Adipocyte (in vitro differentiated cells): ENCODE measurements around the gene CEACAM6.

ENCODE experiments used
- DNase-seq: peaks from one replicate; pipeline ENCODE4 v3.0.0-alpha.2; 2015; ENCODE audit warnings: low read depth
- H3K27me3 ChIP-seq: replicated peaks from 2 replicates; pipeline ENCODE4 v1.7.0; 2013; ENCODE audit warnings: mild to moderate bottlenecking, low read length, moderate library complexity; ENCODE audit not compliant: control insufficient read depth, insufficient read depth
- H3K36me3 ChIP-seq: 2 replicates; pipeline ENCODE4 v1.7.0; 2013; ENCODE audit warnings: low read length, mild to moderate bottlenecking, moderate library complexity; ENCODE audit not compliant: control insufficient read depth, insufficient read depth, severe bottlenecking
- H3K4me1 ChIP-seq: 2 replicates; pipeline ENCODE4 v1.7.0; 2013; ENCODE audit warnings: mild to moderate bottlenecking, low read length, moderate library complexity; ENCODE audit not compliant: control insufficient read depth, insufficient read depth
- H3K4me3 ChIP-seq: 2 replicates; pipeline ENCODE4 v1.7.0; 2013; ENCODE audit warnings: mild to moderate bottlenecking, low read length, moderate library complexity
- H3K9ac ChIP-seq: 2 replicates; pipeline ENCODE4 v1.7.0; 2013; ENCODE audit warnings: mild to moderate bottlenecking, low read length, moderate library complexity
- H3K9me3 ChIP-seq: 2 replicates; pipeline ENCODE4 v1.7.0; 2013; ENCODE audit warnings: mild to moderate bottlenecking, low read length, moderate library complexity; ENCODE audit not compliant: control insufficient read depth

CEACAM6 gene

GRCh38 chr19:41796901-41797300 is 41.6 kb downstream of the CEACAM6 start:
- peaks cover 6% of the 10 kb centered on the region for H3K9me3 ChIP-seq
- DNase-seq = no peak

GRCh38 chr19:41799444-41800000 is 44.2 kb downstream of the CEACAM6 start:
- H3K4me1 ChIP-seq = no peaks in the 10 kb centered on the region
- H3K9me3 ChIP-seq = peaks cover 6% of the 10 kb centered on the region
- H3K27me3 ChIP-seq = peaks cover 20% of the 10 kb centered on the region
- no peak for DNase-seq
- no peak overlapping the region for H3K9ac ChIP-seq
- no peak overlapping the region for H3K4me3 ChIP-seq
- H3K36me3 ChIP-seq = no peaks in the 10 kb centered on the region

More at GRCh38 chr19:41796901-41797300, 41.6 kb downstream of the CEACAM6 start:
- Histone ChIP-seq H3K9ac (no peak overlapping the region), H3K4me1 (no peaks in the 10 kb centered on the region), H3K36me3 (no peaks in the 10 kb centered on the region), H3K27me3 (peaks cover 24% of the 10 kb centered on the region), H3K4me3 (no peak overlapping the region)

GRCh38 chr19:41801031-41801430 is 45.7 kb downstream of the CEACAM6 start:
- Histone ChIP-seq H3K36me3 (no peaks in the 10 kb centered on the region), H3K9ac (no peak overlapping the region), H3K9me3 (peaks cover 6% of the 10 kb centered on the region), H3K4me3 (no peak overlapping the region), H3K27me3 (peaks cover 9% of the 10 kb centered on the region), H3K4me1 (no peaks in the 10 kb centered on the region)
- no peak for DNase-seq

DNA sequence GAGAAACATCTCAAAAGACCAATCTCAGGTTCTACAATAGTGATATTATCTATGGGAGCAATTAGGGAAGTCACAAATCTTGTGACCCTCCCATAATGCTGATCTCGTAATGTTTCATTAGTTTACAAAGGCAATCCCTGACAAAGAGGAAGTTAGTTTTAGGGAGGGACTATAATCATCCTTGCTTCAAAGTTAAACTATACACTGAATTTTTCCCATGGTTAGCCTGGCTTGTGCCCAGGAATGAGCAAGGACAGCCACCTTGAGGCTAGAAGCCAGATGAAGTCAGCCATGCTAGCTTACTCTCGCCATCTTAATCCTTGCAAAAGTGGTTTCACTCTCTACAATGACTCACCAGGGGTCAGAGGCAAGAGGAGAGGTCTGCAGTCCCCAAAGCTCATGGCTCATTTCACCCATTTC is 46.5 kb downstream of the CEACAM6 start:
- Histone ChIP-seq H3K4me1 (no peaks in the 10 kb centered on the region), H3K9me3 (peaks cover 6% of the 10 kb centered on the region)
- no peak for DNase-seq

DNA sequence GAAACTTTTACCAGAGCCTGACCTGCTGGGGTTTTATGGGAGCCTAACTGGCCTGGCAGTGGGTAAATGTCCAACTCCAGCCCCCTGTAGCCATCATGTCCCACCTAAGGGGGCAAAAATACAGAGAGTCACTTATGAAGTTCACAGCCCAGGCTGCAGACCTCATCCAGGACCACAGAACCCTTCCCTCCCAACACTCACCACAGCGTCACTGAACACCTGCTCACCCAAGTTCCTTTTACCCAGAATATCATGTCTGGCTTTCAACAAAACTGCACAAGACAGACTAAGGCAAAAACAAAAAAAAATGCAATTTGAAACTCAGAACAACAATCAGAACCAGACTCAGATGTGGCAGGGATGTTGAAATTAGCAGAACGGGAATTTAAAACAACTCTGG is 47.4 kb downstream of the CEACAM6 start:
- no peak for DNase-seq
- no peak overlapping the region for H3K4me3 ChIP-seq

More for the DNA sequence above, 46.5 kb downstream of the CEACAM6 start:
- no peaks in the 10 kb centered on the region for H3K36me3 ChIP-seq
- H3K4me3 ChIP-seq = no peak overlapping the region
- H3K9ac ChIP-seq = no peak overlapping the region
- peaks cover 9% of the 10 kb centered on the region for H3K27me3 ChIP-seq

DNA sequence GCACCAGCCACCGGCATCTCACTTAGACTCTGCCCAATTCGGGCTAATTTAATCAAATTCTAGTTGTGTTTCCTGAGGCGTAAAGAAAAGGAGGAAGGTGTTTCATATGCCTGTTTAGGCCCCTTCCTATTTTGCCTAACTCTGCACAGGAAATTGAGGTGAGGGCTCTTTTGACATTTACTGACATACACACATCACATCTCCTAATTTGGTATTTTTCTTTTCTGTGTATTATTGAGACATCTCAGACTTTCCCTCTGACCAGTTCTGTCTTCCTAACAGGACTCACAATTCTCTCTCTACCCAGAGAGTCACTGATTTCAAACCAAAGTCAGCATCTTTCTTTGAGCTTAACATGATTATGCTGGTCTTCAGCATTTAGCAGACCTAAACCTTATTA is 49.0 kb downstream of the CEACAM6 start:
- no peak overlapping the region for H3K9ac ChIP-seq
- peaks cover 10% of the 10 kb centered on the region for H3K27me3 ChIP-seq
- H3K4me3 ChIP-seq = no peak overlapping the region
- no peaks in the 10 kb centered on the region for H3K4me1 ChIP-seq
- peaks cover 6% of the 10 kb centered on the region for H3K9me3 ChIP-seq
- DNase-seq = no peak
- H3K36me3 ChIP-seq = no peaks in the 10 kb centered on the region

More for the DNA sequence above, 47.4 kb downstream of the CEACAM6 start:
- H3K9ac ChIP-seq = no peak overlapping the region
- H3K27me3 ChIP-seq = peaks cover 8% of the 10 kb centered on the region
- peaks cover 6% of the 10 kb centered on the region for H3K9me3 ChIP-seq
- no peaks in the 10 kb centered on the region for H3K4me1 ChIP-seq
- H3K36me3 ChIP-seq = no peaks in the 10 kb centered on the region

GRCh38 chr19:41807176-41807575 is 51.8 kb downstream of the CEACAM6 start:
- Histone ChIP-seq H3K4me1 (no peaks in the 10 kb centered on the region), H3K36me3 (no peaks in the 10 kb centered on the region), H3K9ac (no peak overlapping the region), H3K9me3 (no peaks in the 10 kb centered on the region), H3K27me3 (peaks cover 21% of the 10 kb centered on the region), H3K4me3 (no peak overlapping the region)
- DNase-seq = no peak

- peaks cover 29% of the 10 kb centered on the region for H3K27me3 ChIP-seq
- no peaks in the 10 kb centered on the region for H3K4me1 ChIP-seq
- no peaks in the 10 kb centered on the region for H3K9me3 ChIP-seq
- no peaks in the 10 kb centered on the region for H3K36me3 ChIP-seq
- no peak overlapping the region for H3K9ac ChIP-seq
- DNase-seq = no peak
- H3K4me3 ChIP-seq = no peak overlapping the region
Measured at GRCh38 chr19:41808663-41809566, 53.6 kb downstream of the CEACAM6 start.

DNA sequence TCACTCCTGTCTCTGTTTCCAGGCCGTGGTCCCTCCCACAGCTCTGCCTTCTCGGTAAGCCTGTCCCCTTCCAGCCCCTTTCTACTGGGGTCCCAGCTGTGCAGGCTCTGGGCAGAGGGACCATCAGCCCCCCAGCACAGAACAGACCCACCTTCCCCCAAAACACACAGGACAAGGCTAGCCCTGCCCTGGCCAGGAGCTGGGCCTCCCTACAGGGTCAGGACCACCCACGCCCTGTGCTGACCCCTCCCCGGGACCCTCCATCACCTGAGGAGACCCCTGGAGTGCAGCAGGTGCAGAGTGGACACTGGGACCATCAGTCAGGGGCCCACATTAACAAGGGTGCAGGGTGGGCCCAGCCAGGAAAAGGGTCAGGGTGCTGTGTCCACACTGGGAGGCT is 55.0 kb downstream of the CEACAM6 start:
- Histone ChIP-seq H3K9me3 (no peaks in the 10 kb centered on the region), H3K4me3 (no peak overlapping the region)
- DNase-seq = no peak

GRCh38 chr19:41811036-41811435 is 55.7 kb downstream of the CEACAM6 start:
- Histone ChIP-seq H3K27me3 (peaks cover 29% of the 10 kb centered on the region), H3K4me3 (no peak overlapping the region), H3K9me3 (no peaks in the 10 kb centered on the region), H3K9ac (no peak overlapping the region), H3K36me3 (no peaks in the 10 kb centered on the region), H3K4me1 (no peaks in the 10 kb centered on the region)
- DNase-seq = no peak

More for the DNA sequence above, 55.0 kb downstream of the CEACAM6 start:
- Histone ChIP-seq H3K9ac (no peak overlapping the region), H3K36me3 (no peaks in the 10 kb centered on the region), H3K27me3 (peaks cover 29% of the 10 kb centered on the region), H3K4me1 (no peaks in the 10 kb centered on the region)

DNA sequence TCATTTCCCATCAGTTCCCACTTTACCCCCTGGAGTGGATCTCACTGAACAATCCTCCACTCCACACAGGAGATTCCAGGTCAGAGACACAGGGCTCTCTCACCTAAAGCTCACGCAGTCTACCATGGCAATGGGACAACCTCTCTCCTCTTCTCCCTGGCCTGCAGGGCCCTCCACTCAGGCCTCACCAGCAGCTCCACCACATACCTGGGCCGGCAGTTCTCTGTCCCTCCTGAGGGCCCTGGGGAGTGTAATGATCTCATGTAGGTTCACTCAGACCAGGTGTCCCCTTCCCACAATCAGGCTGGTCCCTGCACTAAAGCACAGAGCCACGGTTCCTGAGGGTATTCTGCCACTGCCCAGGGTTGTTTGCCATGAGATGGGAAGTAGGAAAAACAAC is 56.7 kb downstream of the CEACAM6 start:
- Histone ChIP-seq H3K9me3 (no peaks in the 10 kb centered on the region), H3K9ac (no peak overlapping the region), H3K36me3 (no peaks in the 10 kb centered on the region), H3K27me3 (peaks cover 29% of the 10 kb centered on the region), H3K4me3 (no peak overlapping the region), H3K4me1 (no peaks in the 10 kb centered on the region)
- DNase-seq = no peak
